Mesodermal cell (in vitro differentiated cells): ENCODE data around the gene EID2.
A peak's percentile ranks its signal among the peaks of the same experiment; 100 is the strongest.

Experiments used
- H3K27ac ChIP-seq: 2 replicates; pipeline ENCODE4 v1.7.0; 2013; ENCODE audit warnings: mild to moderate bottlenecking, low read depth, low read length, moderate library complexity; ENCODE audit not compliant: severe bottlenecking
- H3K36me3 ChIP-seq: 2 replicates; pipeline ENCODE4 v1.7.1; 2013; ENCODE audit warnings: mild to moderate bottlenecking, low read length, moderate library complexity; ENCODE audit not compliant: control insufficient read depth, insufficient read depth
- H3K4me1 ChIP-seq: one replicate; pipeline ENCODE4 v1.7.1; 2013; ENCODE audit warnings: mild to moderate bottlenecking, low read length; ENCODE audit not compliant: insufficient read depth, control insufficient read depth, poor library complexity, severe bottlenecking
- H3K4me3 ChIP-seq: 2 replicates; pipeline ENCODE4 v1.7.0; 2013; ENCODE audit warnings: low read length, control low read depth, mild to moderate bottlenecking; ENCODE audit not compliant: insufficient read depth, poor library complexity, severe bottlenecking; ENCODE audit errors: extremely low read depth
- H3K9me3 ChIP-seq: 2 replicates; pipeline ENCODE4 v1.7.1; 2013; ENCODE audit warnings: mild to moderate bottlenecking, low read length, moderate library complexity; ENCODE audit not compliant: control insufficient read depth
- WGBS, 2 experiments: methylation state at CpG; one replicate each; pipeline ENCODE4 v1.1.5; 2013; ENCODE audit warnings: missing lambda C conversion rate in 2 of 2; ENCODE audit not compliant: insufficient coverage in 2 of 2; 5-methylcytosine and 5-hydroxymethylcytosine counted together

Gene EID2

GRCh38 chr19:39501340-39501739 lies 38.6 kb downstream of the EID2 start:
- Histone ChIP-seq H3K36me3 (no peaks in the 10 kb centered on the region), H3K27ac (no peak overlapping the region)
- 68 to 74% methylated on average over 4 to 5 of the region's 5 CpGs for WGBS, 2 experiments

GRCh38 chr19:39500543-39500942 lies 39.4 kb downstream of the EID2 start:
- 20 to 48% methylated on average over 2 to 3 of the region's 4 CpGs for WGBS, 2 experiments
- Histone ChIP-seq H3K27ac (no peak overlapping the region), H3K4me3 (no peak overlapping the region), H3K9me3 (no peaks in the 10 kb centered on the region), H3K36me3 (no peaks in the 10 kb centered on the region), H3K4me1 (no peaks in the 10 kb centered on the region)

More at GRCh38 chr19:39501340-39501739, 38.6 kb downstream of the EID2 start:
- peaks cover under 1% of the 10 kb centered on the region for H3K9me3 ChIP-seq
- H3K4me1 ChIP-seq = no peaks in the 10 kb centered on the region
- H3K4me3 ChIP-seq = no peak overlapping the region

GRCh38 chr19:39499932-39500331 lies 40.0 kb downstream of the EID2 start:
- Histone ChIP-seq H3K9me3 (no peaks in the 10 kb centered on the region), H3K36me3 (no peaks in the 10 kb centered on the region), H3K4me3 (no peak overlapping the region), H3K4me1 (no peaks in the 10 kb centered on the region), H3K27ac (no peak overlapping the region)
- 74 to 75% methylated on average over 5 of the region's 8 CpGs for WGBS, 2 experiments

GRCh38 chr19:39498798-39499642 lies 40.9 kb downstream of the EID2 start, which contains the start of gene DLL3:
DLL3 (plus strand) TSS chr19:39498947; CDS start chr19:39498975, 28 bp downstream.
- H3K36me3 ChIP-seq = no peaks in the 10 kb centered on the region
- H3K27ac ChIP-seq = peak within 1 kb of the TSS; percentile 49
- no peaks in the 10 kb centered on the region for H3K4me1 ChIP-seq
- no peaks in the 10 kb centered on the region for H3K9me3 ChIP-seq
- H3K4me3 ChIP-seq = peak within 1 kb of the TSS; percentile 28
- WGBS, 2 experiments = 2 to 7% methylated on average over 20 to 41 of the region's 60 CpGs

- 2 to 4% methylated on average over 26 to 31 of the region's 40 CpGs for WGBS, 2 experiments
- Histone ChIP-seq H3K27ac (peak overlapping the region; percentile 49), H3K36me3 (no peaks in the 10 kb centered on the region), H3K9me3 (no peaks in the 10 kb centered on the region), H3K4me1 (no peaks in the 10 kb centered on the region), H3K4me3 (peak overlapping the region; percentile 28)
Observed at GRCh38 chr19:39497996-39498797, 41.8 kb downstream of the EID2 start.

- Histone ChIP-seq H3K4me3 (peak overlapping the region; percentile 28), H3K36me3 (no peaks in the 10 kb centered on the region), H3K27ac (no peak overlapping the region), H3K9me3 (no peaks in the 10 kb centered on the region), H3K4me1 (no peaks in the 10 kb centered on the region)
- WGBS, 2 experiments = 0% methylated on average over 6 of the region's 7 CpGs; no CpG with 5 or more reads in 1 of the 2 experiments
Observed at GRCh38 chr19:39497701-39497995, 42.3 kb downstream of the EID2 start.

GRCh38 chr19:39496063-39496462 lies 43.9 kb downstream of the EID2 start:
- no peak overlapping the region for H3K4me3 ChIP-seq
- 90 to 100% methylated on average over 2 to 4 of the region's 5 CpGs for WGBS, 2 experiments
- peaks cover 11% of the 10 kb centered on the region for H3K36me3 ChIP-seq
- H3K27ac ChIP-seq = no peak overlapping the region
- H3K4me1 ChIP-seq = no peaks in the 10 kb centered on the region
- no peaks in the 10 kb centered on the region for H3K9me3 ChIP-seq

- Histone ChIP-seq H3K4me3 (no peak overlapping the region), H3K27ac (no peak overlapping the region), H3K9me3 (no peaks in the 10 kb centered on the region), H3K4me1 (no peaks in the 10 kb centered on the region), H3K36me3 (peaks cover 25% of the 10 kb centered on the region)
- WGBS, 2 experiments = 83 to 93% methylated on average over 5 of the region's 5 CpGs
Observed at GRCh38 chr19:39494661-39495060, 45.3 kb downstream of the EID2 start.

GRCh38 chr19:39492788-39493187 lies 47.2 kb downstream of the EID2 start:
- no peaks in the 10 kb centered on the region for H3K9me3 ChIP-seq
- no peaks in the 10 kb centered on the region for H3K4me1 ChIP-seq
- H3K4me3 ChIP-seq = no peak overlapping the region
- H3K36me3 ChIP-seq = peaks cover 44% of the 10 kb centered on the region
- WGBS, 2 experiments = no CpG with 5 or more reads among the region's 3 CpGs
- H3K27ac ChIP-seq = no peak overlapping the region

GRCh38 chr19:39492225-39492624 lies 47.7 kb downstream of the EID2 start:
- H3K4me1 ChIP-seq = no peaks in the 10 kb centered on the region
- no peak overlapping the region for H3K4me3 ChIP-seq
- H3K9me3 ChIP-seq = no peaks in the 10 kb centered on the region
- peaks cover 46% of the 10 kb centered on the region for H3K36me3 ChIP-seq
- H3K27ac ChIP-seq = no peak overlapping the region
- whole genome bisulfite sequencing, 2 experiments = 90 to 100% methylated on average over 5 to 6 of the region's 6 CpGs
